Esophagus muscularis mucosa (tissue), 4 donors: Measurements from ENCODE around the gene FEM1A.

Experiments
- CTCF ChIP-seq, 3 experiments: fragments of 200-600 bp in 2 of 3; fragments of 450-650 bp in 1 of 3; sonication (generic) in 2 of 3; IDR thresholded peaks; one replicate each; pipeline ENCODE4 v1.5.1; 2017 to 2019; ENCODE audit warnings: antibody characterized with exemption in 3 of 3, mild to moderate bottlenecking in 2 of 3, moderate library complexity in 1 of 3
- EP300 ChIP-seq: sonication (generic); formaldehyde crosslinking; IDR thresholded peaks from one replicate; pipeline ENCODE4 v1.6.1; 2017; ENCODE audit warnings: antibody characterized with exemption
- POLR2A ChIP-seq: fragments of 450-650 bp; IDR thresholded peaks from one replicate; pipeline ENCODE4 v1.6.1; 2017; ENCODE audit warnings: antibody characterized with exemption, moderate library complexity, mild to moderate bottlenecking, low read depth

- TF ChIP-seq CTCF (IDR thresholded peaks at IDR 0.05) (no peak), POLR2A (no peak), EP300 (no peak)
These were observed 57.5 kb downstream of the FEM1A start for GRCh38 chr19:4849019-4849418.
